HG03097 (cell line): ENCODE results near the gene TMEM175.

Experiments
- ATAC-seq: cut with Tn5 transposase; IDR thresholded peaks from one replicate; pipeline ENCODE4 v1.9.1; 2021; ENCODE audit not compliant: unreplicated experiment, low FRiP score

The TMEM175 gene

DNA sequence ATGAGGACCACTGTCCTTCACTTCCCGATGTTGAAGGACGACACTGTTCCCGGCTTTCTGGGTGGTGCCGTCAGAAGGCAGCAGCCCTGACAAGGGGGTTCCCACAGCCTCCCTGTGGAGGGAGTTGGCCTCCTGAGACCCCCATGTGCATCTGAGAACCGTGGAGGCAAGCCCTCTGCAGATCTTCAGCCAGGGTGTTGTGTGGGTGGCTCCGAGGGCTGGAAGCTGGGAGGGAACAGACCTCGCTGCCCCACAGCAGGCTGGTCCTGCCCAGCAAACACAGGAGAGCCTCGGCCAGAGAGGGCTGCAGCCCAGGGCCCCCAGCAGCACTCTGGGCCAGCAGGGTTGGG is 24.9 kb downstream of the TMEM175 start:
- no peak for ATAC-seq

GRCh38 chr4:957581-958313 is 25.5 kb downstream of the TMEM175 start:
- no peak for ATAC-seq

GRCh38 chr4:958314-958665 is 26.0 kb downstream of the TMEM175 start:
- ATAC-seq, result no peak

- no peak for ATAC-seq
Measured at GRCh38 chr4:958696-959337, 26.6 kb downstream of the TMEM175 start.

DNA sequence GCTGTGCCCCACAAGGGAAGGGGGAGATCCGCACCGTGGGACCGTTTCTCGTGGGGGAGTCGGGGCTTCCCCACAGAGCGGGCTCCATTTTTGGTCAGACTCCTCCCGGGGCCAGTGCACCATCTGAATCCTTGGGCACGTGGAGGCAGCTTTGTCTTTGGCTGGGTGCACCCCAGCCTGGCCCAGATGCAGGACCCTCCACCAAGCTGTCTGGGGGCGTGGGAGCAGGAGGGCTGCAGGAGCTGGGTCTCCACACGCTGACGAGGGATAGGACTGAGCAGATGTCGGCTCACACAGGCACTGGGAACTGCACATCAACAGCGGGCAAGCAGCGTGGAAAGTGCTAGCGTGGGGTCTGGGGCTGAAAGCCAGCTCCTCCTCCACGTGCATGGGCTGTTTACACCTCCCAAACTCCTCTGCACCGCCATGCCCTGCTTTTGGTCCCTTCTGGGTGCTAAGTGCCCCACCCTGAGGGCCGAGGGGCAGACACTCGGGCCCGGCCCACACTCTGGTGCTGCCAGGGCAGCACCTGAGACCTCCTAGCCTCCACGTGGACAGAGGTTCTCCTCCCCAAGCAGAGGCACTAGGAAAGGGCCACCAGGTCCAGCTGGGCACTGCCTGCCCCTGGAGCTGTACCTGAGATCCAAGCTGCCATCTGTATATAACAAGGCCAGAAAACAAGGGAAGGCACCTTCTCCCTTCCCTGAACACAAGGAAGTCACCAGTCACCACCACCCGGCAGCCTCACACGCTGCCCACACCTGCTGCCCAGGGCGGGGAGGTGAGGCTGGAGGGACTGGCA is 27.3 kb downstream of the TMEM175 start:
- no peak for ATAC-seq

- ATAC-seq, result no peak
Measured at GRCh38 chr4:960140-960635, 27.9 kb downstream of the TMEM175 start.

DNA sequence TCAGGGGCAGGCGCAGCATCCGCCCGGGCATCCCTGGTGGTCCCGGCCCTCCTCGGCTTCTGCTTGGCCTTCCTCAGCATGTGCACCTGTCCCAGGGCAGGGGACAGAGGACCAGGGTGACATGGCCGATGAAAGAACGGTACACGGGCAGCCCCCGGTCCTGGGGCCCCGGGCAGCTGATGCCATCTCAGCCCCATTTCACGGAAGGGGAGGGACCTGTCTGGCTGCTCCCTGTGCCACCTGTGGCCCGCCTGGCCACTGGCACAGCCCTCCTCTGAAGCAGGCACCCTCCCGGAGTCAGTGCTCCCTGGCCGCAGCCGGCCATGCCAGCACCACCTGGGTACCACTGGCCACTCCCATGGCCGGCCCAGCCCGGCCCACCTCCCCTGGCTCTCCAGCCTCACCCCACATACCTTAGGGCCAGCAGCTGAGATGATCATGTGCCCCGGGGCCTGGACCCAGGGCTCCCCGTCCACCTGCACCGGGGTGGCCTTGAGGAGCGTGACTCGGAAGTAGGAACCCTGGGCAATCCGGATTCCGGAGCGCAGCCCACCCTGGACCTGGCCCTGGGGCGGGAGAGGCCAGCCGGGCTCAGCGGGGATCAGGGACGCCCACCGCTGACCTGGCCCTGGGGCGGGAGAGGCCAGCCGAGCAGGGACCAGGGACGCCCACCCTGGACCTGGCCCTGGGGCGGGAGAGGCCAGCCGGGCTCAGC is 28.5 kb downstream of the TMEM175 start:
- ATAC-seq, result no peak

DNA sequence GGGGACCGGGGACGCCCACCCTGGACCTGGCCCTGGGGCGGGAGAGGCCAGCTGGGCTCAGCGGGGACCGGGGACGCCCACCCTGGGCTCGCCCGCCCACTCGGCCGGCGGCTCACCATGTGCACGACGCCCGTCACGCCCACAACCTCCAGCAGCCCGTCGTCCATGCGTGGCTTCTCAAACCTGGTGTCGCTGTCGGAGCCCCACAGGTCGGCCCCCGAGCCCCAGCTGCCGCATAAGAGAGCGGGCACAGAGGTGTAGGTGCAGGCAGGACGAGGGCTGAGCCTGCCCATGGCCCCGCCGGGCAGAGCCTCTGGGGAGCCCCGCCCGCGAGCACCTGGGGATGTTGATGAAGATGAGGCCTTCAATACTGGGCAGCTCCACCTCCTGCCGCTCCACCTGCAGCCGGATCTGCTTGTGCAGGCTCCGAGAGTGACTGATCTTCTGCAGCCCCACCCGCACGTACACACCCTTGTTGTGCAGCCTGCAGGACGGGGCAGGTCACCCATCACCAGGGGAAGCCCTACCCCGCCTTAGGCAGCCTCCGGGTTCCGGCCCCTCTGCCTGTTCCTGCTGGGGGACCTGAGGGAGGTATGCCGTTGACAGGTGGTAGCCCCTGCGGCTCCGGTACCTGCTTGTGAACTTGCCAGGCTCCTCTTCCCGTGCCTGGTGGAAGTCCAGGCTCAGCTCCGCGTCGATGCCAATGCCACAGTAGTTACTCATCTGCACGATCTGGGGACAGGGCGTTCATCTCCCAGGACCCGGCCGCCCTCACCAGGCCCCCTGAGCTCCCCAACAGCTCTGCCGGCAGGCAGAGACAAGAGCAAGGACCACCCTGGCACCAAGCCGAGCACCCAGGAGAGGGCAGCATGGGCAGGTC is 29.3 kb downstream of the TMEM175 start:
- no peak for ATAC-seq

DNA sequence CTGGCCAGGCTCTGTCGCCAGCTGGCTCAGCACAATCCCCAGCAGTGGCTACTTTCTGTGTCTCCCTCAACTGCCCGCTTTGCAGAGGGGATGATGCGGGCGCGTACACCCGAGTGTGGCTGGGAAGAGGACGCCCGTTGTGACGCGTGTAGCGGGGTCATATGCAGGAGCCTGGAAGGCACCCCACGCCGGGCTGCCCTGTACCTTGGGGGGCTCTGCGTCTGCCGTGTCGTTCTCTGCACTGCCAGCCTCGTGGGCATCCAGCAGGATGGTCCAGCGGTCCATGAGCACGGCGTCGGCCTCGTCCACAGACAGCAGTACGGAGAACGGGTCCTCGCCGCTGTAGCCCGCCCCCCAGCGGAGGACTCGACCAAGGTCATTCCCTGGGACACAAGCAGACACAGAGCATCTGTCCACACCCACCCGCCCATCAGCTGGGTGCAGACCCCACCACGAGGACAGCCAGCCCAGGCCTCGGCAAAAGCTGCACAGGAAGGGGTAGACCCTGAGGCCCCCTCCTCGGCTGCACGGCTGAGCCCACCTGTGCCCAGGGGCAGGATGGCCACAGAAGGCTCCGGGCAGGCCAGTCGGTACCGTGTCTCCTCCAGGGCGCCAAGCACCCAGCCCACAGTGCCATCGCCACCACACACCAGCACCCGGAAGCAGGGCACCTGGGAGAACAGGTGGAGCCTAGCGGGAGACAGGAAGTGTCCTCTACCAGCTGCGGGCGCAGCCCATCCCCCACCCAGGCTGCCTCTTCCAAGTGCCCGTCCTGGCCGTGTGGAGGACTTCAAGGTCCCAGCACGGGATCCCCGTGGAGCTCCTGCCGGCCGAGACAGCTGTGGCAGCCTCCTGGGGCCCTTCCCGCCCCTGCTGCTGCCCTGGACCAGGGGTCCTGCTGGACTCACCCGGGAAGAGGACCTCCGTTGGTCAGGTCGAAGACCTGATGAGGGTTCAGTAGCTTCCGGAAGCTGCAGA is 30.3 kb downstream of the TMEM175 start:
- no peak for ATAC-seq

DNA sequence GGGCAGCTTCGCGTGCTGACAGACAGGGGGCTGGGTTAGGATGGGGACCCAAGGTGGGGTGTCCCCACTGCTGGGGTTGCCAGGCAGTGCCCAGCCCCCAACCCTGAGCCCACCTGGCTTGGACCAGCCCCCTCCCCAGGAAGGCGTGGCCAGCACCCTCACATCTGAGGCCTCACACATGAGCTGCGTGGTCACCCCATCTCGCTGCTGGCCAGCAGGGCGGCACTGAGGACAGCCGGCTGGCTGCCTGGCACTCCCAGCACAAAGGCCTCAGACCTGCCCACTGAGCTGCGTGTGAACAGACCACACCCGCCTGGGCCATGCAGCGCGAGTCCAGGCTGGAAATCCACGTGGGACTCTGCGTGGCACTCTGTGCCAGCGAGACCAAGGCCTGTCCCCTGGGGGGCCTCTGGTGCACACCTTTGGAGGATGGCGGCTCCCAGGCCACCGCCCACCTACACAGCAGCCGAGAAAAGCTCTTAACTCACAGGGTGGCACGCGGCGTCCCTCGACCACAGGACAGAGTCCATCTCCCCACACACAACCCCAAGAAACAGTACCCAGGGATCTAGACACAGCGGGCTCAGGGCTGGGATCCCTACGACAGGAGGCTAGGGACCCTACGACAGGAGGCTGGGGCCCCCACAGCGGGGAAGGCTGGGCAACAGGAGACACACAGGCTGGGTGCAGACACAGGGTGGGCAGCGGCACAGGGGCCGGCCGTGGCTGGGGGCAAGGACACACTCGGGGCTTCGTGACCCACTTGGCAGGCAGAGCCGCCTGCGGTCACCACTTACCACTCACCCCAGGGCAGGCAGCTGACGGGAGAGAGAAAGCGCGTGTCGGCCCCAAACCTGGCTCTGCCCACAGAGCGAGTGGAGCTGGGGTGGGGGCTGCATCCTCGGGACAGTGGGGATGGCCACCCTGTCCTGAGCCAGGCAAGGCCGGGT is 31.3 kb downstream of the TMEM175 start:
- no peak for ATAC-seq

GRCh38 chr4:964346-965025 is 32.2 kb downstream of the TMEM175 start:
- no peak for ATAC-seq

DNA sequence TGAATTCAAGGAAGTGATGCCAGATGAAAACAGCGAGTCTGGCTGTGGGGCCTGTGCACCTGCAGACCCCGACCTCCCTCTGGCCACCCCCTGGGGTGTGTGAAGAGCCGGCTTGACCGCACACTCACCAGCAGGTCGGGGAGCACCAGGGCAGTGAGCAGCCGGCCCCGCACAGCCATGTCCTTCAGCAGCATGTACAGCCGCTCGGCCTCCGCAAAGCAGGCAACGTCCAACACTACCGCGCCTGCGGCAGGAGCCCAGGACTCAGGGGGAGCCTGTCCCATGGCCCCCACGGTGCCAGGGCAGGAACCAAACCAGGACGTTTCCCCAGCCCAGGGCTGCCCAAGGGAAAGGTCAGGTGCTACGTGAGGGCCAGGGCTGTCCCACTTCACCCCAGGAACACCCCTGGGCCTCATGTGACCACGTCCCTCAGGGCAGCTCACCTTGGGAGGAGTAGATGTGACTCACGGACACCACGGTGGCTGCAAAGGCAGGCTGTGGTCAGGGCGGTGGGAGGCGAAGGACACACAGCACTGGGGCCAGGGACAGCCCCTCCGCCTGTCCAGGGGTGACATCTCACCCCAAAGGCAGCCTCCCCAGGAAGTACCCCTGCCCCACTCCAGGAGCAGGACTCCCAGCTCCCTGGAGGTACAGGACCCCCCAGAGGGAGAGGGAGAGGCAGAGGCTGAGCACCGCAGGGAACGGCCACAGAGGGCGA is 32.9 kb downstream of the TMEM175 start:
- ATAC-seq, result no peak

- ATAC-seq, result no peak
Measured at GRCh38 chr4:965766-966134, 33.5 kb downstream of the TMEM175 start.

DNA sequence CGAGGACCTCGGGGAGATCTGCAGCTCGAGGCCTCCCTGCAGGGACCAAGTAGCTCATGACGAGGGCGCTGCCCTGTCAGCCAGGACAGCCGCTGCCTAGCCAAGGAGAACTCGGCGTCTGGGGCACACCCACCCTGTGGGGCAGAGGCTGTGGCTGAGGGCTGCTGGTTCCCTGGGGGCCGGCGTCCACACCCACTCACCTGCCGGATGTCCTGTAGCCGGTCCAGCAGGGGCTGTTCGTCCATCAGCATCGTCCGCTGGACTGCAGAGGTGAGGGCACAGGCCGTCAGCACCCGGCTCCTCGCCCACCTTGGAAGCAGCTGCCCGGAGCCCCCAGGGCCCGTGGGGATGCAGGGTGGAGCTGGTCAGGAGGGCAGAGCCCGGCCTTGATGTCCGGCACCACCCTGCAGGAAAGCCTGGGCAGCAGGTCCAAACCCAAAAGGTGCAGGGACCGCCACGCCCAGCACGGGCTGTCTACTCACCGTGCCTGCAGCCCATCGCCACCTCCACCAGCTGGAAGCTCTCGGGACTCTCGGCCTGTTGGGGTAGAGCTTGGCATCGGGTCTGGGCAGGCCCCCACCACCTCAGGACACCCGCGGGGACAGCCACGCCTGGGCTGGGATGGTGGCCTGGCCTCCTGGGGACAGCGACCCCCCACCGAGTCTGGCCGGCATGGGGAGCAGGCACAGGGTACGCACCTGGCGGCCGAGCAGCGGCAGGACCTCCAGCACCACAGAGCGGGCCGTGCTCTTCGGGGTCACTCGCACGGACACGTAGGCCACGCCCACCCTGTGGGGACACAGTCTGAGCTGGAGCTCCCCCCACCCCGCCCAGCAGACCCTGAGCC is 34.2 kb downstream of the TMEM175 start:
- ATAC-seq, result no peak
